Stimulated activated CD4-positive, alpha-beta T cell treated with anti-CD3 and anti-CD28 coated beads, Interleukin-1b, Interleukin-23, amount 100 ng/mL, for 4 hours (primary cell): ENCODE measurements around the gene GFRA4.
"Not testable (repeated sequence)": the region's sequence is repeated elsewhere in the genome, so short reads cannot be mapped to it uniquely, and the experiment has no call there.

ENCODE experiments used
- DNase-seq, 2 donors: peaks; one replicate each; pipeline ENCODE4 v3.0.0-alpha.2; 2020; ENCODE audit warnings: low read depth in 2 of 2

The GFRA4 gene

GRCh38 chr20:3616250-3616649 lies 46.9 kb downstream of the GFRA4 start:
- no peak for DNase-seq

DNA sequence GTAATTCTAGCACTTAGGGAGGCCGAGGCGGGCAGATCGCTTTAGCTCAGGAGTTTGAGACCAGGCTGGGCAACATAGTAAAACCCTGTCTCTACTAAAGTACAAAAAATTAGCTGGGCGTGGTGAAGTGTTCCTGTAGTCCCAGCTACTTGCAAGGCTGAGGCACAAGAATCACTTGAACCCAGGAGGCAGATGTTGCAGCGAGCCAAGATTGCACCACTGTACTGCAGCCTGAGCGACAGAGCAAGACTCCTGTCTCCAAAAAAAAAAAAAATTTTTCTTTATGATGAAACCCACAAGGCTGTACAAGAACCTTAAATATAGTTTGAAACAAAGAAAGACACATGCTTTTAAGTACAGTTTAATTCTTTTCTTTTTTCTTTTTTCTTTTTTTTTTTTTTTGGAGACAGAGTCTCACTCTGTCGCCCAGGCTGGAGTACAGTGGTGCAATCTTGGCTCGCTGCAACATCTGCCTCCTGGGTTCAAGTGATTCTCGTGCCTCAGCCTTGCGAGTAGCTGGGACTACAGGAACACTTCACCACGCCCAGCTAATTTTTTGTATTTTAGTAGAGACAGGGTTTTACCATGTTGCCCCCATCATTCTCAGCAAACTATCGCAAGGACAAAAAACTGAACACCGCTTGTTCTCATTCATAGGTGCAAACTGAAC lies 47.9 kb downstream of the GFRA4 start:
- not testable (repeated sequence) for DNase-seq

- DNase-seq = no peak
Measured at GRCh38 chr20:3614466-3614865, 48.7 kb downstream of the GFRA4 start.

- DNase-seq = no peak
Measured at GRCh38 chr20:3613821-3614440, 49.3 kb downstream of the GFRA4 start.

DNA sequence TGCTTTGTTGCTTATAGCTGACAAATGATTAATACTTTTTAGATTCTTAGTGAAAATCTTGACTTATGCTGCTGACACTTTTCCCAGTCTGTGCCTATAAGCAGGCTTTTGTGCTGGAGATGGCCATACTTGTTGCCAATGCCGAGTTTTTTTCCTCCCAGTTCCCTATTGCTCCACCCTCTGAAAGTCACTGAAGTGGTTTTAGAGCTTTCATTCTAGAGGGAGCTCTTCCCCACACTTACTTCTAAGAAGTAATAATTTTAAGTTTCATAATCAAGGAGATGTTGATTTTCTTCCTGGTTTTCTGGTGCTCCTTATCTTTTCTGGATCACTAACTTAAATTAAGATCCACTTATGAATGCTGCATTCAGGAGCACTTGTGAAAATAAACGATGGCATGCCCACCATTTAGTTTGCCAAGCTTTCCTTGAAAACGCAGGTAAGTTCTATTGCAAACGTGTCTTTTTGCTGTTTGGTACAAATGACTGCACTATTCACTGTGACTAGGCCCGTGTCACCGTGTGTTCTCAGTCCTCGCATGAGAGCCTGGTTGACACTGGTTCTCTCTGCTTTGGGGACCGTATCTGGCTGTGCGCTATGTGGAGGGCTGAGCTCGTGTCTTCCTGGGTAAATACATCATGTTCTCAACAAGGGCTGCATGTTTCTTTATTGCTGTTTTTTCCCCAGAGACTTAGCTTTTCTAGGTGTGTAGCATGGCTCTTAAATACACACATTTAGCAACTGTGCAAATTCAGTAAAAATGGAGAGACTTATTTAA lies 50.2 kb downstream of the GFRA4 start:
- no peak for DNase-seq

- no peak for DNase-seq
Measured at GRCh38 chr20:3611901-3612300, 51.3 kb downstream of the GFRA4 start.
